OCI-LY1 (cell line): ENCODE results near the gene DCAF15.

Experiments
- H2AFZ ChIP-seq: fragments of 200-600 bp; sonication (generic), shearing (Covaris generic); 2 replicates; pipeline ENCODE4 v1.6.0; 2014; ENCODE audit warnings: antibody characterized with exemption, mild to moderate bottlenecking, low read length
- H3F3A ChIP-seq: fragments of 200-600 bp; sonication (generic), shearing (Covaris generic); 2 replicates; pipeline ENCODE4 v1.6.0; 2014; ENCODE audit warnings: mild to moderate bottlenecking, antibody characterized with exemption, low read length, moderate library complexity; ENCODE audit not compliant: insufficient read depth
- H3K27ac ChIP-seq: fragments of 200-600 bp; sonication (generic); 2 replicates; pipeline ENCODE4 v1.5.1; 2014; ENCODE audit warnings: low read length, mixed run types, mild to moderate bottlenecking, low read depth; ENCODE audit not compliant: poor library complexity, severe bottlenecking
- H3K27me3 ChIP-seq: fragments of 200-600 bp; sonication (generic); 2 replicates; pipeline ENCODE4 v1.6.0; 2014; ENCODE audit warnings: antibody characterized with exemption, mild to moderate bottlenecking, low read length, moderate library complexity; ENCODE audit not compliant: insufficient read depth
- H3K36me3 ChIP-seq: fragments of 200-600 bp; sonication (generic); 2 replicates; pipeline ENCODE4 v1.6.1; 2014; ENCODE audit warnings: mild to moderate bottlenecking, antibody characterized with exemption, low read length, moderate library complexity, mixed read lengths; ENCODE audit not compliant: insufficient read depth
- H3K4me1 ChIP-seq: fragments of 200-600 bp; sonication (generic); 2 replicates; pipeline ENCODE4 v1.5.1; 2014; ENCODE audit warnings: mild to moderate bottlenecking, low read length, moderate library complexity; ENCODE audit not compliant: insufficient read depth, severe bottlenecking
- H3K4me2 ChIP-seq: fragments of 200-600 bp; sonication (generic), shearing (Covaris generic); 2 replicates; pipeline ENCODE4 v1.6.1; 2014; ENCODE audit warnings: low read length
- H3K4me3 ChIP-seq: fragments of 200-600 bp; sonication (generic); 2 replicates; pipeline ENCODE4 v1.5.1; 2014; ENCODE audit warnings: low read length, low read depth, mild to moderate bottlenecking, mixed read lengths; ENCODE audit not compliant: poor library complexity, severe bottlenecking
- H3K79me2 ChIP-seq: fragments of 200-600 bp; shearing (Covaris generic); 2 replicates; pipeline ENCODE4 v1.6.1; 2016; ENCODE audit warnings: mixed run types, low read length, mixed read lengths; ENCODE audit not compliant: insufficient read depth
- H3K9ac ChIP-seq: fragments of 200-600 bp; sonication (generic), shearing (Covaris generic); 2 replicates; pipeline ENCODE4 v1.6.1; 2014; ENCODE audit warnings: mild to moderate bottlenecking, low read length, mixed read lengths
- H3K9me2 ChIP-seq: fragments of 200-600 bp; sonication (generic), shearing (Covaris generic); 2 replicates; pipeline ENCODE4 v1.6.1; 2014; ENCODE audit warnings: low read depth, mild to moderate bottlenecking, low read length, mixed read lengths
- H3K9me3 ChIP-seq: fragments of 200-600 bp; shearing (Covaris generic); 2 replicates; pipeline ENCODE4 v1.6.1; 2014; ENCODE audit warnings: low read length, mixed read lengths
- H4K20me1 ChIP-seq: fragments of 200-600 bp; sonication (generic), shearing (Covaris generic); 2 replicates; pipeline ENCODE4 v1.6.0; 2016; ENCODE audit warnings: mild to moderate bottlenecking, low read length; ENCODE audit not compliant: insufficient read depth
- CTCF ChIP-seq: fragments of 200-600 bp; sonication (generic), shearing (Covaris generic); IDR thresholded peaks from 2 replicates; pipeline ENCODE4 v1.5.1; 2017; ENCODE audit warnings: mild to moderate bottlenecking, antibody characterized with exemption, low read length, moderate library complexity, mixed read lengths
- EZH2 ChIP-seq: fragments of 200-600 bp; sonication (generic), shearing (Covaris generic); IDR thresholded peaks from 2 replicates; pipeline ENCODE4 v1.8.0; 2017; ENCODE audit warnings: borderline replicate concordance, mixed run types, mild to moderate bottlenecking, antibody characterized with exemption, low read length, moderate library complexity, mixed read lengths

The DCAF15 gene

DNA sequence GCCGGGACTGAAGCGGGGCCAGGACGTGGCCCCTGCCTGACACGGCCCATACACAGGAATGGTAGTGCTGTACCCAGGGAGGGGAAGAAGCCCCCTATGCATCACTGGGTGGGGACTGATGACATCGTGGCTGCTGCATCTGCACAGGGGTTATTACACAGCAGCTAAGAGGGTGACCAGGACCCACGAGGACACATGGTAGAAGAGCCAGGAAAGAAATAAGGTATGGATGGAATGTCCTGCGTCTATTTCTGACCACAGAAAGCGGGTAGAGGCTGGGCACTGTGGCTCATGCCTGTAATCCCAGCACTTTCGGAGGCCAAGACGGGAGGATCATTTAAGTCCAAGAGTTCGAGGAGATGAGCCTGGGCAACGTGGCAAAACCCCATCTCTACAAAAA lies 24.1 kb downstream of the DCAF15 start:
- peaks cover 18% of the 10 kb centered on the region for H3K4me1 ChIP-seq
- no peak overlapping the region for H2AFZ ChIP-seq
- H3K4me2 ChIP-seq: no peak overlapping the region
- no peak overlapping the region for H3K4me3 ChIP-seq
- no peak overlapping the region for H3K9ac ChIP-seq
- H3K27ac ChIP-seq: no peak overlapping the region
- no peaks in the 10 kb centered on the region for H3K36me3 ChIP-seq
- H3K9me2 ChIP-seq: no peaks in the 10 kb centered on the region
- no peaks in the 10 kb centered on the region for H4K20me1 ChIP-seq
- peaks cover 23% of the 10 kb centered on the region; the same call in 1 of the 2 replicates for H3K27me3 ChIP-seq
- no peaks in the 10 kb centered on the region for H3K9me3 ChIP-seq
- TF ChIP-seq CTCF: no peak
- TF ChIP-seq EZH2: no peak
- H3F3A ChIP-seq: no peaks in the 10 kb centered on the region
- H3K79me2 ChIP-seq: no peaks in the 10 kb centered on the region

- no peak for TF ChIP-seq CTCF
- TF ChIP-seq EZH2: no peak
- H3K79me2 ChIP-seq: no peaks in the 10 kb centered on the region
- H3K36me3 ChIP-seq: peaks cover under 1% of the 10 kb centered on the region; the same call in 1 of the 2 replicates
- H3K27ac ChIP-seq: no peak overlapping the region
- no peak overlapping the region for H3K9ac ChIP-seq
- H3K9me3 ChIP-seq: no peaks in the 10 kb centered on the region
- no peak overlapping the region for H3K4me2 ChIP-seq
- no peaks in the 10 kb centered on the region for H3K9me2 ChIP-seq
- H3K4me3 ChIP-seq: no peak overlapping the region
- H3K27me3 ChIP-seq: peaks cover 23% of the 10 kb centered on the region; the same call in 1 of the 2 replicates
- H4K20me1 ChIP-seq: no peaks in the 10 kb centered on the region
- H3K4me1 ChIP-seq: peaks cover 21% of the 10 kb centered on the region
- H3F3A ChIP-seq: no peaks in the 10 kb centered on the region; the same call in 1 of the 2 replicates
- H2AFZ ChIP-seq: no peak overlapping the region
Observed at GRCh38 chr19:13977803-13978202, 25.5 kb downstream of the DCAF15 start.

GRCh38 chr19:13978351-13979243 lies 26.3 kb downstream of the DCAF15 start:
- H3K79me2 ChIP-seq: no peaks in the 10 kb centered on the region
- H3K4me1 ChIP-seq: peaks cover 24% of the 10 kb centered on the region
- H3K4me3 ChIP-seq: peak overlapping the region; percentile 40
- H3K27me3 ChIP-seq: peaks cover 23% of the 10 kb centered on the region; the same call in 1 of the 2 replicates
- H3K9ac ChIP-seq: peak overlapping the region; percentile 18; the same call in 1 of the 2 replicates
- no peaks in the 10 kb centered on the region for H4K20me1 ChIP-seq
- H3K9me3 ChIP-seq: no peaks in the 10 kb centered on the region
- no peak overlapping the region for H2AFZ ChIP-seq
- H3K9me2 ChIP-seq: no peaks in the 10 kb centered on the region
- peak overlapping the region; percentile 51 for H3K4me2 ChIP-seq
- H3K27ac ChIP-seq: no peak overlapping the region
- no peaks in the 10 kb centered on the region; the same call in 1 of the 2 replicates for H3F3A ChIP-seq
- H3K36me3 ChIP-seq: peaks cover 3% of the 10 kb centered on the region; the same call in 1 of the 2 replicates
- no peak for TF ChIP-seq EZH2
- no peak for TF ChIP-seq CTCF
